ENCODE measurements around the gene BMP2K. TPM values are rescaled to one million over a fixed set of nuclear protein-coding genes. Genes with fewer than 3 reads are reported as not detected.

BMP2K gene
- total RNA-seq, 2 donors from 2014 or later: 43.6 to 52.6 TPM

DNA sequence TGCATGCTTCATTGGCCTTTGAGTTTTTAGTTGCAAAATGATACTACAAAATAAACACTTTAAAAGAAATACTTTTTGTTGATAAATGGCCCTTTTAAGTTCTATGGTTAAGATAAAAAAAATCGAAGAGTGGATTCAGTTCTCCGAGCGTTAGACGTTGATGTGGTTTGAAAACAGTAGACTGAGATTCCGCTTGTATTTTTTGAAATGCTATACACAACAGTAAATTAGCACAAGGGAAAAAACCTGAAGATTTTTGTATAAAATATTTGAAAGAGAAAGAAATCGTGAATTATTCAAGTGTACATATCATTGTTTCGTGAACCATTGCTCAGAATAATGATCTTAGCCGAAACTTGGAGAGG lies 1.4 kb downstream of the BMP2K start:
- no peak for DNase-seq (ENCODE audit: low spot score)
- Histone ChIP-seq H3K4me3 (peak overlapping the region; percentile 88 to 97), H3K27me3 (no peaks in the 10 kb centered on the region), H3K36me3 (no peaks in the 10 kb centered on the region), H3K9me3 (no peaks in the 10 kb centered on the region), H3K4me1 (peaks cover 0 to 41% of the 10 kb centered on the region in 2 donors), H3K27ac (peak overlapping the region; percentile 98 to 100)
- TF ChIP-seq, protein P1, sequence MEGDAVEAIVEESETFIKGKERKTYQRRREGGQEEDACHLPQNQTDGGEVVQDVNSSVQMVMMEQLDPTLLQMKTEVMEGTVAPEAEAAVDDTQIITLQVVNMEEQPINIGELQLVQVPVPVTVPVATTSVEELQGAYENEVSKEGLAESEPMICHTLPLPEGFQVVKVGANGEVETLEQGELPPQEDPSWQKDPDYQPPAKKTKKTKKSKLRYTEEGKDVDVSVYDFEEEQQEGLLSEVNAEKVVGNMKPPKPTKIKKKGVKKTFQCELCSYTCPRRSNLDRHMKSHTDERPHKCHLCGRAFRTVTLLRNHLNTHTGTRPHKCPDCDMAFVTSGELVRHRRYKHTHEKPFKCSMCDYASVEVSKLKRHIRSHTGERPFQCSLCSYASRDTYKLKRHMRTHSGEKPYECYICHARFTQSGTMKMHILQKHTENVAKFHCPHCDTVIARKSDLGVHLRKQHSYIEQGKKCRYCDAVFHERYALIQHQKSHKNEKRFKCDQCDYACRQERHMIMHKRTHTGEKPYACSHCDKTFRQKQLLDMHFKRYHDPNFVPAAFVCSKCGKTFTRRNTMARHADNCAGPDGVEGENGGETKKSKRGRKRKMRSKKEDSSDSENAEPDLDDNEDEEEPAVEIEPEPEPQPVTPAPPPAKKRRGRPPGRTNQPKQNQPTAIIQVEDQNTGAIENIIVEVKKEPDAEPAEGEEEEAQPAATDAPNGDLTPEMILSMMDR (IDR thresholded peaks at IDR 0.05): no peak

DNA sequence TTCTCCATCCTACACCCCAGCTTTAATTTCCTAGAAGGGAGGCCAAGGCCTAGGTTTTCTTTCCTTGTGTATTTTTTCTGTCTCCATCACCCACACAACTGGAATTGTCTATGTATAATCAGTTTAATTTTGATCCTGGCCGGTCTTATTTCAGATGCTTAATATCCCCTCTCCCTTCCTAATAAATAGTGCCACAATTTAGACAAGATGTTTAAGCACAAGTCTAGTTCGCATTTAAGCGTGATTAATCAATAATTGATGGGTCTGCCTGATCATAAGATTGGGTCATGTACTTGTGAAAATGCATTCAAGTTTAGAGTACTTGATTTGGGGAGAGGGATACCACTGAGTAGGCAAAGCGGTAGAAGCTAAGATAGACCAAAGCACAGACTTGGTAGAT lies 2.4 kb downstream of the BMP2K start:
- Histone ChIP-seq H3K4me1 (peaks cover 0 to 44% of the 10 kb centered on the region in 2 donors), H3K27ac (peak overlapping the region; percentile 98 to 100), H3K9me3 (no peaks in the 10 kb centered on the region), H3K27me3 (no peaks in the 10 kb centered on the region), H3K4me3 (peak overlapping the region; percentile 9 to 88), H3K36me3 (no peaks in the 10 kb centered on the region)
- DNase-seq (ENCODE audit: low spot score): no peak
- TF ChIP-seq, protein P1 (IDR thresholded peaks at IDR 0.05): no peak

DNA sequence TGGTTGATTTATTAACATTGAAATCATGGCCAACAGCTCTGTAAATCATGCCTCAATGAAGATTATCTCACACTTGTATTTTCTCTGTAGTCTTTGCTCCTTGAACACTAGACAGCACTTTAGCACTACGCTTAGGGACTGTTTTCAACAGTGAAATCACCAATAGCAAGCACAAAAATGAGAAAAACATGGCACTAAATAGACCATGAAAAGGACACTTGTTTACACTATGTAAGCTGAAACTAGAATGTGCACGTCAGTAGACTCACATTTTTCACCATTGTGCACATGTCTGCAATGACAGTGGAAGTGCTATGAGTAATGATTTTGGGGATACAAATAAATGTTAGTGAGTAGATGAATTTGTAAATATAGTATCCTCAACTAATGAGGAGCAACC lies 3.1 kb downstream of the BMP2K start:
- H3K36me3 ChIP-seq: no peaks in the 10 kb centered on the region
- no peaks in the 10 kb centered on the region for H3K9me3 ChIP-seq
- no peak overlapping the region for H3K4me3 ChIP-seq
- H3K4me1 ChIP-seq: peaks cover 0 to 52% of the 10 kb centered on the region in 2 donors
- TF ChIP-seq, protein P1 (IDR thresholded peaks at IDR 0.05): no peak
- DNase-seq (ENCODE audit: low spot score): no peak
- H3K27ac ChIP-seq: peak overlapping the region; percentile 98 to 100
- no peaks in the 10 kb centered on the region for H3K27me3 ChIP-seq

DNA sequence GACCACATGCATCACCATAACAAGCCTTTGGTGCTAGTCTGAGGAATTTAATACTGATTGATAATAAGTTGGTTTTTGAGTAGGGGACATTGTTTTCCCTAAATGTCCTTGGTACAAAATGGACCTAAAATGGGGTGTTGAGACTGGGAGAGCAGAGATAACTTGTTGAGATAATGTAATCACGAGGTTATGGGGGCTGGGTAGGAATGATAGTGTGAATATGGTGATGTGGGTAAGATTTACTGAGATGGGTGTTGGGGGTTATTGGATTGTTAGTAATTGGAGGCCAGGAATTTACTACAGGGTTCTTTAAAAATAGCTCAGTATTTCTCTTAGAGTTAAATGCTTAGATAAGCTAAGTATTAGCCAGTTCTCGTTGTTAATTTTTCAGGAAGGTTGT lies 3.9 kb downstream of the BMP2K start:
- Histone ChIP-seq H3K4me3 (no peak overlapping the region), H3K27me3 (no peaks in the 10 kb centered on the region), H3K9me3 (no peaks in the 10 kb centered on the region), H3K4me1 (peaks cover 0 to 55% of the 10 kb centered on the region in 2 donors), H3K36me3 (no peaks in the 10 kb centered on the region), H3K27ac (peak overlapping the region; percentile 98 to 100)
- DNase-seq (ENCODE audit: low spot score): no peak
- TF ChIP-seq, protein P1 (IDR thresholded peaks at IDR 0.05): no peak

DNA sequence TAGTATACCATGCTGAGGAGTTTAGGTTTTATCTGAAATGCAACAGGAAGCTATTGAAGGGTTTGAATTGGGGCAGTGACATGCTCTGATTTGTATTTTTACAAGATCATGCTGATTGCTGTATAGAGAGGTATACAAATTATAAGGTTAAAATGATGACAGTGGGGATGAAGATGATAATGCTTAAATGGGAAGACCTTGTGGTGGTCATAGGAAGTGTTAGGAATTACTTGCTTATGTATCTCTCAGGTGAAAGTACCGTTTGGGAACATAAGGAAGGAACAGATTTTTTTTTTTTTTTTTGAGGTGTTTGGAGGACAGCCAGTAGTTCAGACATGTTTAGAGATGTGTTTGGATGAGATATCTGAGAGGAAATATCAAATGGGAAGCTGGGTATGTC lies 5.0 kb downstream of the BMP2K start:
- Histone ChIP-seq H3K27me3 (no peaks in the 10 kb centered on the region), H3K4me1 (peaks cover 0 to 66% of the 10 kb centered on the region in 2 donors), H3K9me3 (no peaks in the 10 kb centered on the region), H3K27ac (peak overlapping the region in 1 of 2 donors; percentile 100), H3K4me3 (no peak overlapping the region), H3K36me3 (no peaks in the 10 kb centered on the region)
- DNase-seq (ENCODE audit: low spot score): no peak
- TF ChIP-seq, protein P1 (IDR thresholded peaks at IDR 0.05): no peak

DNA sequence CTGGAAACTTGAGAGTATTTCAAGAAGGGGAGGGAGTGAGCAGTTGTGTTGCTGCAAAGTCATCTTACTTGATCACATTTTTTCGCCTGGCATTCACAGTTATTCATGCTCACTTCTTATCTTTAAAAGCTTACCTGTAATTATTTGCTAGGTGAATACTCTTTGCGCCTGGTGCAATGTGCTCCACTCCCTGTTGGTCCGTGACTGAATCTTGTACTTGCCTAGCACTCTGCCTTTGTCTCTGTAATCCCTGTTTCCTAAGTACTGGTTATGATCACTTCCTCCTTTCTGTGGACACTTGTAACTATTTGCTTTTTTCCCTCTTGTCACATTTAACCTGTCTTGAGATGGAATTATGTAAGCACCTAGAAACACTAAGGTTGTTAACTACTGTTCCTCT lies 5.8 kb downstream of the BMP2K start:
- TF ChIP-seq, protein P1 (IDR thresholded peaks at IDR 0.05): no peak
- Histone ChIP-seq H3K4me3 (no peak overlapping the region), H3K9me3 (no peaks in the 10 kb centered on the region), H3K27ac (peak overlapping the region; percentile 9 to 100), H3K36me3 (no peaks in the 10 kb centered on the region), H3K4me1 (peaks cover 0 to 68% of the 10 kb centered on the region in 2 donors), H3K27me3 (no peaks in the 10 kb centered on the region)
- DNase-seq (ENCODE audit: low spot score): no peak

Measured in right atrium auricular region (tissue), 2 donors.